Activated naive CD8-positive, alpha-beta T cell treated with anti-CD3 and anti-CD28 coated beads, Interleukin-2, amount 10 ng/mL, durations not matched to agents 7 days and 5 days (primary cell): ENCODE results near the gene SYT7. TPM values are rescaled to one million over a fixed set of nuclear protein-coding genes. Genes with fewer than 3 reads are reported as not detected.

ENCODE experiments used
- ATAC-seq: fragments of 150-1000 bp; cut with Tn5 transposase; one replicate; pipeline ENCODE4 v1.10.0; 2021; ENCODE audit warnings: low read depth, moderate library complexity
- POLR2A ChIA-PET: fragments of 350-600 bp; sonication (Branson Sonifier 250); formaldehyde crosslinking; loops from one replicate; lab custom pipeline; 2021; ENCODE audit warnings: antibody characterized with exemption; lab: Charles Lee
- DNase-seq: peaks from one replicate; pipeline ENCODE4 v3.0.0; 2021
- H3K27ac Mint-ChIP-seq: one replicate; pipeline ENCODE4 v1.8.0; 2022; ENCODE audit warnings: mild to moderate bottlenecking, mixed read lengths
- H3K27me3 Mint-ChIP-seq: one replicate; pipeline ENCODE4 v1.8.0; 2022; ENCODE audit warnings: mild to moderate bottlenecking, moderate library complexity, mixed read lengths
- H3K36me3 Mint-ChIP-seq: one replicate; pipeline ENCODE4 v1.8.0; 2021; ENCODE audit warnings: mild to moderate bottlenecking, mixed read lengths
- H3K4me1 Mint-ChIP-seq: one replicate; pipeline ENCODE4 v1.8.0; 2021; ENCODE audit warnings: mixed read lengths
- H3K4me3 Mint-ChIP-seq: one replicate; pipeline ENCODE4 v1.8.0; 2022; ENCODE audit warnings: mild to moderate bottlenecking, moderate library complexity, mixed read lengths
- H3K9me3 Mint-ChIP-seq: one replicate; pipeline ENCODE4 v1.8.0; 2021; ENCODE audit warnings: mixed read lengths
- total RNA-seq, 2 experiments: library from RNA; stranded (reverse); gene quantifications; one replicate each; pipeline ENCODE4 v1.2.3, GENCODE V29; 2021

Gene SYT7
- total RNA-seq, 2 experiments from 2014 or later = not detected

DNA sequence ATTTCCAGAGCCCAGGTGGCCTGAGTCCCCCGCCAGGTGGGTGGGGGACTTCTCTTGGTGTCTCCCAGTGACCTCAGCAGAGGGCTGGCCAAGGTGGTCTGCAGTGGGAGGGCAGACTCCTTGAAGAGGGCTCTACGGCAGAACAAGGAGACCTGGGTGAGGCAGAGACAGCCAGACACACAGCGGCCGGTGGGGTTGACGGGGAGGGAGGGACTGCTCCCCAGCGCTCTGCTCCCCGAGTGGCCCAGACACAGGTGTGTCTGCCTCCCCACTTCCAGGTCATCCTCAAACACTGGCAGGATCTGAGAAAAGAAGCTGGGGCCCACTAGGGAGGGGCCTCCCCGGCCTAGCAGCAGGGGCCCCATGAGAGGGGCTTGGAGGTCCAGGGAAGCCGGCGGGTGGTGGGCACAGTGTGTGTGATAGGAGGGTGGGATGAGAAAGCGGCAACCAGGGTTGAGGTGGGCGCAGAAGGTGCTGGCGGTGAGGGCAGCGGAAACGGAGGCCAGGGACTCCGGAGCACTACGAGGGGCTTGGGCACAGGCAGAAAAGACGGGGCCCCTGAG is 30.1 kb downstream of the SYT7 start:
- POLR2A ChIA-PET = no interaction called here
- peaks cover 22% of the 10 kb centered on the region for H3K27me3 Mint-ChIP-seq
- no peaks in the 10 kb centered on the region for H3K36me3 Mint-ChIP-seq
- H3K4me3 Mint-ChIP-seq = no peak overlapping the region
- ATAC-seq (no peak), DNase-seq (no peak)
- no peaks in the 10 kb centered on the region for H3K4me1 Mint-ChIP-seq
- H3K27ac Mint-ChIP-seq = no peak overlapping the region
- H3K9me3 Mint-ChIP-seq = no peaks in the 10 kb centered on the region

DNA sequence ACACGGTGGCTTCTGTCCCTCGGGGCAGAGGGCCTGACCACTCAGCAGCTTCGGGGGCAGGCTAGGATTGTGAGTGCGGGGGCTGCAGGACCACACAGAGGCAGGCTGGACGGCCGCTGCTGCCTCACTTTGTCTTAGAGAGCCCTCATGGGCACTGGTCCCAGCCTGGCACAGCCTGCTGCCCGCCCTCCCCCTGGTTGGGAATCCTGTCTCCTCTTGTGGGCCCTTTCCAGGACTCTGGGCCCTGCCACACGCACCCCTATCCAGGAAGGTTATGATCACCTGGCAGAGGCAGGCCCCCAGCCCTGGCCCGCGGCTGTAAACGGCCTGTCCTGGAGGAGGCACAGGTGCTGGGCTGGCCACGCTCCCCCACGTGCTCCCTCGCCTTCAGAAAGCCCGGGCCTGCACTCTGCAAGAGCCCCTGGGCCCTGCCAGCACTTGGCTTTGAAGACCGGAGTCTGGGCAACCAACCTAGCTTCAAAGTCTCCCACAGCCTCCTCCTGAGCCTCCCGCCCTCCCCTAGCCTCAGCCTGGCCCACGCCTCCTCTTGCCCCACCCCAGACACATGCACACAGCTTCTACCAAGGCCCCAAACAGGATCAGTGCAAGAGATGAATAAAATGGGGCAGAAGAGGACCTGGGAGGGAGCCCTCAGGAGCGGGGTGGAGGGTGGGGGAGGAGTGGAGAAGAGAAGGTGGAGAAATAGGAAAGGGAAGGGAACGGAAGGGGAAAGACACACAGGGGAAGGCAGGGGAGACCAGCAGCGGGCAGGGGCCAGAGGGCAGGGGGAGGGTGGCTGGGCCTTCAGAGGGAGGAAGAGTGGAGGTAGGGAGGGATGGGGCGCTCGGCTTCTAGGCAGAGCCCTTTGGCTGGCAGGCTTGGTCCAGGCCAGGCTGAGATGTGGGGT is 31.0 kb downstream of the SYT7 start:
- DNase-seq (no peak), ATAC-seq (no peak)
- no peak overlapping the region for H3K27ac Mint-ChIP-seq
- H3K4me1 Mint-ChIP-seq = no peaks in the 10 kb centered on the region
- peaks cover 16% of the 10 kb centered on the region for H3K27me3 Mint-ChIP-seq
- POLR2A ChIA-PET = no interaction called here
- H3K9me3 Mint-ChIP-seq = no peaks in the 10 kb centered on the region
- no peak overlapping the region for H3K4me3 Mint-ChIP-seq
- H3K36me3 Mint-ChIP-seq = no peaks in the 10 kb centered on the region

- no peak overlapping the region for H3K4me3 Mint-ChIP-seq
Measured at GRCh38 chr11:61549177-61549576, 31.7 kb downstream of the SYT7 start.

GRCh38 chr11:61547246-61547645 is 33.6 kb downstream of the SYT7 start:
- Mint-ChIP-seq H3K36me3 (no peaks in the 10 kb centered on the region), H3K27ac (no peak overlapping the region), H3K4me3 (no peak overlapping the region), H3K4me1 (peaks cover 1% of the 10 kb centered on the region), H3K9me3 (no peaks in the 10 kb centered on the region), H3K27me3 (peaks cover 5% of the 10 kb centered on the region)
- ATAC-seq (no peak), DNase-seq (no peak)
- POLR2A ChIA-PET = no interaction called here

More at GRCh38 chr11:61549177-61549576, 31.7 kb downstream of the SYT7 start:
- Mint-ChIP-seq H3K9me3 (no peaks in the 10 kb centered on the region), H3K4me1 (peaks cover under 1% of the 10 kb centered on the region), H3K36me3 (no peaks in the 10 kb centered on the region), H3K27ac (no peak overlapping the region), H3K27me3 (peaks cover 9% of the 10 kb centered on the region)
- ATAC-seq (no peak), DNase-seq (no peak)
- POLR2A ChIA-PET = no interaction called here

- ATAC-seq (no peak), DNase-seq (no peak)
- peaks cover 1% of the 10 kb centered on the region for H3K4me1 Mint-ChIP-seq
- no peak overlapping the region for H3K27ac Mint-ChIP-seq
- POLR2A ChIA-PET = no interaction called here
- no peaks in the 10 kb centered on the region for H3K36me3 Mint-ChIP-seq
- no peaks in the 10 kb centered on the region for H3K9me3 Mint-ChIP-seq
- peaks cover 8% of the 10 kb centered on the region for H3K27me3 Mint-ChIP-seq
- H3K4me3 Mint-ChIP-seq = no peak overlapping the region
Measured at GRCh38 chr11:61546663-61547062, 34.2 kb downstream of the SYT7 start.

- Mint-ChIP-seq H3K4me3 (no peak overlapping the region), H3K27ac (no peak overlapping the region), H3K27me3 (peaks cover 9% of the 10 kb centered on the region), H3K9me3 (no peaks in the 10 kb centered on the region), H3K4me1 (peaks cover 1% of the 10 kb centered on the region), H3K36me3 (no peaks in the 10 kb centered on the region)
- POLR2A ChIA-PET = no interaction called here
- ATAC-seq = no peak
- no peak for DNase-seq
Measured at GRCh38 chr11:61545921-61546320, 35.0 kb downstream of the SYT7 start.

DNA sequence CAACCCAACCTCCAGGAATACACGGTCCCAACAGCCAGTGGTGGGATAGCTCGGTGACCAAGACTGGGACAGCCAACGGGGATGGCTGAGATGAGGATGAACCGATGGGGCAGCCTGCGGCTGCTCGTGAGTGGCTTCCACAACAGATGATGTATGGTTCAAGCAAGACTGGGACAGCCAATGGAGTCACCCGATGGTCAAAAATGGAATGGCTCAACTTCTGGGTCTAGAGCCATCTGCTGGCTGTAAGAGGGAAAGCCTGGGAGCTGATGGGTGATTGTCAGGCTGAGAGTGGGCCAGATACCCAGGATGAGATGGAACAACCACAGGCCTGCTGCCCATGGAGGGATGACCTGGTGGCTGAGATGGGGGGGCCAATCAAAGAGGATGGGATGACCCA is 35.5 kb downstream of the SYT7 start:
- POLR2A ChIA-PET = no interaction called here
- Mint-ChIP-seq H3K36me3 (no peaks in the 10 kb centered on the region), H3K27ac (no peak overlapping the region), H3K9me3 (no peaks in the 10 kb centered on the region), H3K4me3 (no peak overlapping the region), H3K4me1 (peaks cover 1% of the 10 kb centered on the region), H3K27me3 (peaks cover 9% of the 10 kb centered on the region)
- DNase-seq = no peak
- ATAC-seq = no peak

DNA sequence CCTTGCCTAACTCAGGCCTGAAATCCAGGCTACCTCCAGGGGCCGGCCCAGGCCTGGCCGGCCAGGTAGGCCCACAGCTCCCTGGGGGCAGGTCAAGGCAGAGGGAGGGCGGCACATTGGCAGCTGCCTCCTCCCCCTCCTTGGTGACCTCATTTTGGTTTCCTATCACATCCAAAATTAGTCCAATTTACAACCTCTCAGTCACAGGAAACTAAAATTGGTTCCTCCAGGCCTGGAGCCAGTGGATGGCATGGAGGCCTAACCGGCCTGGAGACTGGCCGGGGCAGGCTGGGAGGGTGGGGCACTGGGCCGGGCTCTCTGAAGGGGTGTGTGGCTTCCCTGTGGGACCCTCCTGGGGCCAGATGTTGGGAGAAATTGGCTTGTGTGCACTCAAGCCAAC is 36.4 kb downstream of the SYT7 start:
- DNase-seq (no peak), ATAC-seq (no peak)
- POLR2A ChIA-PET = no interaction called here
- Mint-ChIP-seq H3K27me3 (peaks cover 14% of the 10 kb centered on the region), H3K4me3 (no peak overlapping the region), H3K27ac (no peak overlapping the region), H3K9me3 (no peaks in the 10 kb centered on the region), H3K36me3 (no peaks in the 10 kb centered on the region), H3K4me1 (peaks cover 1% of the 10 kb centered on the region)

- H3K9me3 Mint-ChIP-seq = no peaks in the 10 kb centered on the region
- H3K4me1 Mint-ChIP-seq = peaks cover 1% of the 10 kb centered on the region
- H3K4me3 Mint-ChIP-seq = no peak overlapping the region
- no peak overlapping the region for H3K27ac Mint-ChIP-seq
- no peaks in the 10 kb centered on the region for H3K36me3 Mint-ChIP-seq
- peaks cover 15% of the 10 kb centered on the region for H3K27me3 Mint-ChIP-seq
- DNase-seq (no peak), ATAC-seq (no peak)
- POLR2A ChIA-PET = no interaction called here
Measured at GRCh38 chr11:61543606-61544306, 37.1 kb downstream of the SYT7 start.

GRCh38 chr11:61542705-61543104 is 38.2 kb downstream of the SYT7 start:
- ATAC-seq (no peak), DNase-seq (no peak)
- Mint-ChIP-seq H3K27me3 (peaks cover 15% of the 10 kb centered on the region), H3K9me3 (no peaks in the 10 kb centered on the region), H3K4me1 (peaks cover 1% of the 10 kb centered on the region), H3K36me3 (no peaks in the 10 kb centered on the region), H3K4me3 (no peak overlapping the region), H3K27ac (no peak overlapping the region)
- POLR2A ChIA-PET = no interaction called here

DNA sequence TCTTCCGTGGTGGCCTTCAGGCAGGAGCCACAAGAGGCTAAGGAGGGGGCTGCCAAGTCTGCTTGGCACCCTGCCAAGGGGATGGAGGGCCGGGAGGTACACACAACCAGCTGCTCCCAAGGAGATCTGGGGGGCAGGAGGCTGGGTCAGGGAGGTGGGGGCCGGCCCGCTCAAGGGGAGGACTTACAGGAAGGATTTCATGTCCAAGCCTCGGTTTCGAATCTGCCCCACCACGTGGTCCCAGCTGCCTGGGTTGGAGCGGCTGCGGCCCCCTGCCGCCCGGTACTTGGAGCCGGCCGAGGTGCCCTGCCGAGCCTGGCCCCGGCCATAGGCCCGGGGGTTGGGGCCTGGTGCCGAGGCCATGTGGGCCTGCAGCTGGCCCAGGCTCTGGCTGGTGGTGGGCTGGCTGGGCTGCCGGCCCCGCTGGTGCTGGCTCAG is 38.8 kb downstream of the SYT7 start:
- Mint-ChIP-seq H3K27ac (no peak overlapping the region), H3K9me3 (no peaks in the 10 kb centered on the region), H3K4me3 (no peak overlapping the region), H3K27me3 (peaks cover 13% of the 10 kb centered on the region), H3K36me3 (no peaks in the 10 kb centered on the region), H3K4me1 (peaks cover 1% of the 10 kb centered on the region)
- POLR2A ChIA-PET = no interaction called here
- DNase-seq (no peak), ATAC-seq (no peak)

GRCh38 chr11:61541598-61541997 is 39.3 kb downstream of the SYT7 start:
- peaks cover 13% of the 10 kb centered on the region for H3K27me3 Mint-ChIP-seq
- no peak overlapping the region for H3K4me3 Mint-ChIP-seq
- peaks cover 1% of the 10 kb centered on the region for H3K4me1 Mint-ChIP-seq
- H3K27ac Mint-ChIP-seq = no peak overlapping the region
- no peak for DNase-seq
- POLR2A ChIA-PET = no interaction called here
- no peak for ATAC-seq
- H3K9me3 Mint-ChIP-seq = no peaks in the 10 kb centered on the region
- no peaks in the 10 kb centered on the region for H3K36me3 Mint-ChIP-seq

DNA sequence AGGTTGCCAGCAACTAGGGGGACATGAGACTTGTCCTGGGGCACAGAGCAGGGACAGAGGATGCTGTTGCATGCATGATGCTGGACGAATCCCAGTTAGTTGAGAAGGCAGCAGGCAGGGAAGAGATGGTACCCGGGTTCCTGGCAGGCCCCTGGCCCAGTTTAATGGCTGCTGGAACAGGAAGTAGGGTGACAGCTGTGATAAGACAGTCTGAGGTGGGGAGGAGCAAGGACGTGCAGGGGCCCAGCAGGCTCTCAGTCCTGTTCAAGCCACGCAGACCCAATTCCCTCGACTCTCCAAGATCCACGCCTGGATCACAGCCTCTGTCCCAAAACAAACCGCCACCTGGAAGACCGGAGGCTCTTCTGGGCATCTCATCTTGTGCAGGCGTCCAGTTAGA is 40.3 kb downstream of the SYT7 start:
- no peak for DNase-seq
- H3K4me1 Mint-ChIP-seq = peaks cover 1% of the 10 kb centered on the region
- H3K4me3 Mint-ChIP-seq = no peak overlapping the region
- no peak for ATAC-seq
- POLR2A ChIA-PET = no interaction called here
- no peak overlapping the region for H3K27ac Mint-ChIP-seq
- H3K27me3 Mint-ChIP-seq = peaks cover 13% of the 10 kb centered on the region
- no peaks in the 10 kb centered on the region for H3K9me3 Mint-ChIP-seq
- H3K36me3 Mint-ChIP-seq = no peaks in the 10 kb centered on the region
